ENCODE results near the gene FBXL2. TPM values are rescaled to one million over a fixed set of nuclear protein-coding genes. Genes with fewer than 3 reads are reported as not detected.

Gene FBXL2
- total and polyA plus RNA-seq, 2 of the 8 experiments (the other 6 are each of a cell fraction or from before 2014, with no cell fraction given), result 3.1 to 5.4 TPM

DNA sequence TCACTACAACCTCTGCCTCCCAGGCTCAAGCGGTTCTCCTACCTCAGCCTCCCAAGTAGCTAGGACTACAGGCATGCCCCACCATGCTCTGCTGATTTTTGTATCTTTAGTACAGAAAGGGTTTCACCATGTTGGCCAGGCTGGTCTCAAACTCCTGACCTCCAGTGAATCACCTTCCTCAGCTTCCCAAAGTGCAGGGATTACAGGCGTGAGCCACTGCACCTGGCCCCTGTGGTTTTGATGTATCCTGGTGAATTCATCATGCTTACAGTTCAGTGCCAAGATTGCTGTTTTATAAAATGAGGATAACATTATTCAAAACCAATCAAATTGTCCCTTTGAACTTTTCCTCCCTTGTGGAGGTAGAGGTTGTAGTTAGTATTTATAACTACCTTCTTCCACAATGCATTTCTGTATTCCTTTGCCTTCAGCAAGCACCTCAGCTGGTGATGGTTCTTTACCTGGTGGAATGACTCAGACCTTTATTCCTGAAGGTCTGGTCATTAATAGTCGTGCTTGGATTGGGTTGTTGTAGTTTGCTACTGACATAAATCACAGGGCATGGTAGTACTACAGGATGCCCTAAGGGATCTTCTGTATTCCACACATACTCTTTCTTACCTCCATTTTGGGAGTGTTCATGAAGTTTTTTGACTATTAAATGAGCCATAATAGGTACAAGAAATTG is 86.0 kb downstream of the FBXL2 start:
- Histone ChIP-seq H3K4me1 (replicated peaks in 1 of 4; ENCODE audit: control insufficient read depth in 3 of 4, insufficient read depth in 4 of 4, low read length in 3 of 4) (no peaks in the 10 kb centered on the region), H4K91ac (replicated peaks; ENCODE audit: insufficient read length, low read length) (no peak overlapping the region), H4K8ac (ENCODE audit: extremely low read depth, insufficient read depth, low read length) (no peak overlapping the region), H3K23me2 (ENCODE audit: low read depth, low read length) (no peaks in the 10 kb centered on the region), H3K27me3 (replicated peaks in 1 of 4; ENCODE audit: control insufficient read depth in 3 of 4, extremely low read depth in 1 of 4, insufficient read depth in 3 of 4, low read length in 3 of 4) (no peaks in the 10 kb centered on the region), H2BK5ac (ENCODE audit: low read depth, low read length) (no peak overlapping the region), H3K36me3 (ENCODE audit: control insufficient read depth in 2 of 4, insufficient read depth in 4 of 4, low read length in 3 of 4) (no peaks in the 10 kb centered on the region), H3K9me3 (ENCODE audit: insufficient read depth in 2 of 2, low read depth in 1 of 2, low read length in 1 of 2) (no peaks in the 10 kb centered on the region), H3K9ac (replicated peaks in 1 of 4; ENCODE audit: extremely low read depth in 1 of 4, low read depth in 3 of 4, low read length in 3 of 4) (no peak overlapping the region), H2BK12ac (ENCODE audit: low read depth, low read length) (no peak overlapping the region), H3K18ac (ENCODE audit: extremely low read depth, low read length) (no peak overlapping the region), H3K27ac (ENCODE audit: low read depth, low read length) (no peak overlapping the region), H3K4me3 (ENCODE audit: extremely low read depth in 1 of 4, insufficient read depth in 2 of 4, low read depth in 3 of 4, low read length in 4 of 4) (no peak overlapping the region), H4K20me1 (replicated peaks in 1 of 2; ENCODE audit: control insufficient read depth in 1 of 2, insufficient read depth in 2 of 2, low read length in 2 of 2) (no peaks in the 10 kb centered on the region), H2BK120ac (replicated peaks; ENCODE audit: low read depth, low read length) (no peak overlapping the region), H4K5ac (ENCODE audit: insufficient read length, low read depth, low read length) (no peak overlapping the region), H3K56ac (replicated peaks; ENCODE audit: insufficient read length, low read depth, low read length) (no peak overlapping the region), H3K79me2 (ENCODE audit: control insufficient read depth in 1 of 2, insufficient read depth in 2 of 2, low read length in 2 of 2) (no peaks in the 10 kb centered on the region), H2BK15ac (ENCODE audit: low read length) (no peak overlapping the region), H3K23ac (ENCODE audit: insufficient read length) (no peak overlapping the region), H3K4ac (replicated peaks; ENCODE audit: insufficient read length, low read depth, low read length) (no peak overlapping the region), H2BK20ac (ENCODE audit: low read length) (no peak overlapping the region), H3K4me2 (ENCODE audit: insufficient read depth in 1 of 2, low read depth in 2 of 2, low read length in 2 of 2) (no peak overlapping the region), H2AK5ac (ENCODE audit: low read depth, low read length) (no peak overlapping the region), H3K14ac (ENCODE audit: insufficient read length) (no peak overlapping the region), H2AFZ (ENCODE audit: low read length) (no peak overlapping the region), H3K79me1 (ENCODE audit: low read depth, low read length) (no peaks in the 10 kb centered on the region)
- FAIRE-seq, result no peak
- DNase-seq (ENCODE audit: low read depth in 1 of 2, low spot score in 2 of 2), result no peak
- WGBS, 2 experiments (ENCODE audit: extremely low coverage in 1 of 2, insufficient coverage in 1 of 2, insufficient read length in 1 of 2, insufficient replicate concordance in 2 of 2, low coverage in 1 of 2, low lambda C conversion rate in 2 of 2, missing lambda C conversion rate in 1 of 2), result 83% methylated on average over 3 of the region's 3 CpGs; no CpG with 5 or more reads in 1 of the 2 experiments
- ChIA-PET POLR2A (ENCODE audit: partially characterized antibody) (no interaction called here), CTCF (ENCODE audit: partially characterized antibody) (interaction anchor here (0.7 to 3.0 kb wide), 6 partner anchors 9 to 288 kb away, joined by 3 to 27 read pairs (median 4); no protein-coding TSS in a partner anchor)
- TF ChIP-seq MAFK (IDR thresholded peaks at IDR 0.05; ENCODE audit: low read depth, low read length) (no peak), HDAC6 (IDR thresholded peaks at IDR 0.05; ENCODE audit: low read depth, low read length) (no peak), CBX8 (IDR thresholded peaks at IDR 0.05; ENCODE audit: borderline replicate concordance, low read depth, low read length) (no peak), SIN3A (conservative IDR thresholded peaks at IDR 0.05 in 1 of 2, IDR thresholded peaks at IDR 0.05 in 1 of 2; ENCODE audit: low read depth in 1 of 2, low read length in 2 of 2) (no peak), RBBP5 (IDR thresholded peaks at IDR 0.05; ENCODE audit: borderline replicate concordance, low read depth, low read length) (no peak), SIX5 (IDR thresholded peaks at IDR 0.05; ENCODE audit: low read depth, low read length) (no peak), RXRA (IDR thresholded peaks at IDR 0.05; ENCODE audit: insufficient read depth, low read depth, low read length) (no peak)

All from H1 (cell line).